Duodenal mucosa (tissue), 2 donors: ENCODE measurements around the gene TNFSF10.

Experiments used
- H3K27ac ChIP-seq: one replicate; pipeline ENCODE4 v1.7.0; 2013; ENCODE audit warnings: low read depth, low read length
- H3K27me3 ChIP-seq, 2 donors: one replicate each; pipeline ENCODE4 v1.7.0; 2013; ENCODE audit warnings: low read length in 2 of 2, control low read depth in 1 of 2; ENCODE audit not compliant: insufficient read depth in 2 of 2, control insufficient read depth in 1 of 2
- H3K36me3 ChIP-seq, 2 donors: one replicate each; pipeline ENCODE4 v1.7.0; 2013; ENCODE audit warnings: low read length in 2 of 2, control low read depth in 1 of 2; ENCODE audit not compliant: insufficient read depth in 2 of 2, control insufficient read depth in 1 of 2
- H3K4me1 ChIP-seq, 2 donors: one replicate each; pipeline ENCODE4 v1.7.0; 2013; ENCODE audit warnings: low read length in 2 of 2, control low read depth in 1 of 2; ENCODE audit not compliant: insufficient read depth in 2 of 2, control insufficient read depth in 1 of 2
- H3K4me3 ChIP-seq, 2 donors: one replicate each; pipeline ENCODE4 v1.7.0; 2013; ENCODE audit warnings: low read length in 2 of 2, low read depth in 1 of 2
- H3K9ac ChIP-seq, 2 donors: one replicate each; pipeline ENCODE4 v1.7.0; 2013; ENCODE audit warnings: low read length in 2 of 2, low read depth in 1 of 2
- H3K9me3 ChIP-seq, 2 donors: one replicate each; pipeline ENCODE4 v1.7.0; 2013; ENCODE audit warnings: low read length in 2 of 2, control low read depth in 1 of 2; ENCODE audit not compliant: control insufficient read depth in 1 of 2

Gene TNFSF10

GRCh38 chr3:172543884-172544283, 20.7 kb upstream of the TNFSF10 start:
- H3K36me3 ChIP-seq, result no peaks in the 10 kb centered on the region
- no peaks in the 10 kb centered on the region for H3K27me3 ChIP-seq
- no peak overlapping the region for H3K4me3 ChIP-seq
- H3K4me1 ChIP-seq, result peaks cover 10 to 26% of the 10 kb centered on the region in 2 donors
- no peak overlapping the region for H3K27ac ChIP-seq
- no peaks in the 10 kb centered on the region for H3K9me3 ChIP-seq
- no peak overlapping the region for H3K9ac ChIP-seq

- no peak overlapping the region for H3K4me3 ChIP-seq
- no peaks in the 10 kb centered on the region for H3K9me3 ChIP-seq
- H3K27ac ChIP-seq, result no peak overlapping the region
- no peaks in the 10 kb centered on the region for H3K27me3 ChIP-seq
- H3K4me1 ChIP-seq, result peaks cover 8 to 21% of the 10 kb centered on the region in 2 donors
- H3K9ac ChIP-seq, result no peak overlapping the region
- no peaks in the 10 kb centered on the region for H3K36me3 ChIP-seq
Observed at GRCh38 chr3:172543419-172543818, 20.2 kb upstream of the TNFSF10 start.

GRCh38 chr3:172542999-172543398, 19.8 kb upstream of the TNFSF10 start:
- H3K4me3 ChIP-seq, result no peak overlapping the region
- no peaks in the 10 kb centered on the region for H3K27me3 ChIP-seq
- no peaks in the 10 kb centered on the region for H3K36me3 ChIP-seq
- no peak overlapping the region for H3K9ac ChIP-seq
- H3K4me1 ChIP-seq, result peaks cover 8 to 20% of the 10 kb centered on the region in 2 donors
- H3K27ac ChIP-seq, result no peak overlapping the region
- H3K9me3 ChIP-seq, result no peaks in the 10 kb centered on the region

GRCh38 chr3:172541945-172542488, 18.8 kb upstream of the TNFSF10 start:
- Histone ChIP-seq H3K9me3 (no peaks in the 10 kb centered on the region), H3K4me3 (no peak overlapping the region), H3K9ac (no peak overlapping the region), H3K36me3 (no peaks in the 10 kb centered on the region), H3K27ac (no peak overlapping the region), H3K4me1 (peaks cover 17 to 29% of the 10 kb centered on the region in 2 donors), H3K27me3 (no peaks in the 10 kb centered on the region)

- no peaks in the 10 kb centered on the region for H3K9me3 ChIP-seq
- H3K4me1 ChIP-seq, result peaks cover 13 to 33% of the 10 kb centered on the region in 2 donors
Observed at GRCh38 chr3:172540049-172540448, 16.8 kb upstream of the TNFSF10 start.

GRCh38 chr3:172539273-172539672, 16.0 kb upstream of the TNFSF10 start:
- Histone ChIP-seq H3K27me3 (no peaks in the 10 kb centered on the region), H3K36me3 (no peaks in the 10 kb centered on the region), H3K9me3 (no peaks in the 10 kb centered on the region), H3K4me3 (no peak overlapping the region), H3K27ac (no peak overlapping the region), H3K4me1 (peaks cover 13 to 32% of the 10 kb centered on the region in 2 donors), H3K9ac (no peak overlapping the region)

More at GRCh38 chr3:172540049-172540448, 16.8 kb upstream of the TNFSF10 start:
- H3K4me3 ChIP-seq, result no peak overlapping the region
- H3K36me3 ChIP-seq, result no peaks in the 10 kb centered on the region
- H3K9ac ChIP-seq, result no peak overlapping the region
- H3K27ac ChIP-seq, result no peak overlapping the region
- no peaks in the 10 kb centered on the region for H3K27me3 ChIP-seq

- Histone ChIP-seq H3K9ac (no peak overlapping the region), H3K4me3 (no peak overlapping the region), H3K36me3 (no peaks in the 10 kb centered on the region), H3K27me3 (no peaks in the 10 kb centered on the region), H3K27ac (no peak overlapping the region), H3K9me3 (no peaks in the 10 kb centered on the region), H3K4me1 (peaks cover 13 to 27% of the 10 kb centered on the region in 2 donors)
Observed at GRCh38 chr3:172538368-172539151, 15.3 kb upstream of the TNFSF10 start.

- Histone ChIP-seq H3K4me1 (peaks cover 13 to 21% of the 10 kb centered on the region in 2 donors), H3K4me3 (no peak overlapping the region), H3K27me3 (no peaks in the 10 kb centered on the region), H3K36me3 (no peaks in the 10 kb centered on the region), H3K9ac (no peak overlapping the region), H3K27ac (no peak overlapping the region), H3K9me3 (no peaks in the 10 kb centered on the region)
Observed at GRCh38 chr3:172537507-172538158, 14.4 kb upstream of the TNFSF10 start.

GRCh38 chr3:172536993-172537419, 13.8 kb upstream of the TNFSF10 start:
- no peaks in the 10 kb centered on the region for H3K27me3 ChIP-seq
- H3K36me3 ChIP-seq, result no peaks in the 10 kb centered on the region
- H3K4me3 ChIP-seq, result no peak overlapping the region
- H3K27ac ChIP-seq, result no peak overlapping the region
- H3K4me1 ChIP-seq, result peaks cover 13 to 21% of the 10 kb centered on the region in 2 donors
- H3K9me3 ChIP-seq, result no peaks in the 10 kb centered on the region
- H3K9ac ChIP-seq, result peak overlapping the region in 1 of 2 donors; percentile 15

- Histone ChIP-seq H3K27ac (no peak overlapping the region), H3K9me3 (no peaks in the 10 kb centered on the region), H3K4me3 (no peak overlapping the region), H3K27me3 (no peaks in the 10 kb centered on the region), H3K9ac (no peak overlapping the region), H3K4me1 (peaks cover 13 to 21% of the 10 kb centered on the region in 2 donors), H3K36me3 (no peaks in the 10 kb centered on the region)
Observed at GRCh38 chr3:172536505-172536904, 13.3 kb upstream of the TNFSF10 start.
